CD4-positive, alpha-beta T cell treated with Interleukin-4 for 1 hour (primary cell): ENCODE data around the gene COX19.

ENCODE experiments used
- DNase-seq, 2 donors: peaks; one replicate each; pipeline ENCODE4 v3.0.0-alpha.2; 2020 to 2022

The COX19 gene

GRCh38 chr7:990933-991728 is 15.8 kb upstream of the COX19 start:
- DNase-seq = no peak

GRCh38 chr7:990352-990932 is 15.1 kb upstream of the COX19 start:
- no peak for DNase-seq

GRCh38 chr7:988963-989529 is 13.7 kb upstream of the COX19 start:
- no peak for DNase-seq

- DNase-seq = no peak
These were observed 13.1 kb upstream of the COX19 start for GRCh38 chr7:988426-988911.

GRCh38 chr7:987909-988308 is 12.6 kb upstream of the COX19 start:
- DNase-seq = no peak

- DNase-seq = no peak
These were observed 11.7 kb upstream of the COX19 start for GRCh38 chr7:986766-987751.

GRCh38 chr7:985915-986741 is 10.8 kb upstream of the COX19 start:
- no peak for DNase-seq

- no peak for DNase-seq
These were observed 9.7 kb upstream of the COX19 start for GRCh38 chr7:985127-985416.

- DNase-seq = no peak
These were observed 9.2 kb upstream of the COX19 start for GRCh38 chr7:984361-985126.

GRCh38 chr7:983616-984071 is 8.3 kb upstream of the COX19 start:
- no peak for DNase-seq

GRCh38 chr7:983004-983615 is 7.8 kb upstream of the COX19 start, which contains the start of gene CYP2W1:
TSS of gene CYP2W1 (plus strand) at chr7:983181. CDS start at chr7:983212, 31 bp downstream.
- DNase-seq = no peak

- no peak for DNase-seq
These were observed 7.2 kb upstream of the COX19 start for GRCh38 chr7:982511-983003.

GRCh38 chr7:981793-982510 is 6.6 kb upstream of the COX19 start:
- DNase-seq = no peak

- DNase-seq = no peak
These were observed 4.7 kb upstream of the COX19 start for GRCh38 chr7:979886-980571.

GRCh38 chr7:979151-979550 is 3.8 kb upstream of the COX19 start:
- DNase-seq = no peak

GRCh38 chr7:978416-979091 is 3.2 kb upstream of the COX19 start:
- no peak for DNase-seq

- DNase-seq = no peak
These were observed 2.6 kb upstream of the COX19 start for GRCh38 chr7:978049-978346.

GRCh38 chr7:977326-978048 is 2.1 kb upstream of the COX19 start:
- no peak for DNase-seq
